ENCODE results near the gene ARL2. TPM values are rescaled to one million over a fixed set of nuclear protein-coding genes. Genes with fewer than 3 reads are reported as not detected.

ARL2 gene
- total and polyA plus RNA-seq, 2 donors (not counting 1 experiment from before 2014, with no cell fraction given) = 99.2 to 138 TPM

DNA sequence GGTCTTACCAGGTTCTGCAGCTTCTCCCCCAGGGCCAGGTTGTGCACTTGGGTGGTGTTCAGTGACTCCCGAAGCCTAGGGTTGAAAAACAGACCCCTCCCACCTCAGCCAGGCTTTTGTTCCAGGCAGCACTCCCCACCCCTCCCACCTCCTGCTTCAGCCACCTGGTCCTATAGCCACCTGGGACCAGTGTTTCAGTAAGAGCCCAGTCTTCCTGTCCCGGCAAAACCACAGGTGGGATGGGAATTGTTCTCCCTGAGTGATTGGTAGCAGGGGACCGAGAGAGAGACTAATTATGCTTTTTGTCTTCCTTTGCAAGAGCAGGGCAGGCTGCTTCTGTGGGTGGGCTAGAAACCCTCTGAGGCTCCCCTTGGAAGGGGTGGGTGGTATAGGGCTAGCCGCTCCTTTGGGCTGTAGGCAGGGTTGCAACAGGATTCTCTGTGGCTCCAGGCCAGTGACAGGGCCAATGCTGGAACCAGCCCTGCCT, 52.9 kb downstream of the ARL2 start:
- no peaks in the 10 kb centered on the region for H3K9me3 ChIP-seq (ENCODE audit: control insufficient read depth, insufficient read depth, low read depth, low read length)
- no peaks in the 10 kb centered on the region for H3K4me1 ChIP-seq (ENCODE audit: control insufficient read depth, extremely low read depth, insufficient read depth, low read length)
- H3K27ac ChIP-seq (ENCODE audit: insufficient read depth, low read length) = no peak overlapping the region
- no peak overlapping the region for H3K4me3 ChIP-seq (replicated peaks in 1 of 4; ENCODE audit: control extremely low read depth in 1 of 4, insufficient read depth in 1 of 4, low read depth in 3 of 4, low read length in 4 of 4)
- H2AFZ ChIP-seq (ENCODE audit: low read length) = no peak overlapping the region
- H3K9ac ChIP-seq (ENCODE audit: insufficient read depth, low read length) = no peak overlapping the region
- H3K36me3 ChIP-seq (ENCODE audit: control insufficient read depth, insufficient read depth, low read length) = no peaks in the 10 kb centered on the region
- TF ChIP-seq EZH2 (IDR thresholded peaks at IDR 0.05; ENCODE audit: low read length, missing control alignments) = no peak
- TF ChIP-seq, protein P1, sequence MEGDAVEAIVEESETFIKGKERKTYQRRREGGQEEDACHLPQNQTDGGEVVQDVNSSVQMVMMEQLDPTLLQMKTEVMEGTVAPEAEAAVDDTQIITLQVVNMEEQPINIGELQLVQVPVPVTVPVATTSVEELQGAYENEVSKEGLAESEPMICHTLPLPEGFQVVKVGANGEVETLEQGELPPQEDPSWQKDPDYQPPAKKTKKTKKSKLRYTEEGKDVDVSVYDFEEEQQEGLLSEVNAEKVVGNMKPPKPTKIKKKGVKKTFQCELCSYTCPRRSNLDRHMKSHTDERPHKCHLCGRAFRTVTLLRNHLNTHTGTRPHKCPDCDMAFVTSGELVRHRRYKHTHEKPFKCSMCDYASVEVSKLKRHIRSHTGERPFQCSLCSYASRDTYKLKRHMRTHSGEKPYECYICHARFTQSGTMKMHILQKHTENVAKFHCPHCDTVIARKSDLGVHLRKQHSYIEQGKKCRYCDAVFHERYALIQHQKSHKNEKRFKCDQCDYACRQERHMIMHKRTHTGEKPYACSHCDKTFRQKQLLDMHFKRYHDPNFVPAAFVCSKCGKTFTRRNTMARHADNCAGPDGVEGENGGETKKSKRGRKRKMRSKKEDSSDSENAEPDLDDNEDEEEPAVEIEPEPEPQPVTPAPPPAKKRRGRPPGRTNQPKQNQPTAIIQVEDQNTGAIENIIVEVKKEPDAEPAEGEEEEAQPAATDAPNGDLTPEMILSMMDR (conservative IDR thresholded peaks at IDR 0.05 in 1 of 2, IDR thresholded peaks at IDR 0.05 in 1 of 2; ENCODE audit: low read depth in 1 of 2, low read length in 2 of 2) = no peak
- no peaks in the 10 kb centered on the region for H3K79me2 ChIP-seq (ENCODE audit: control insufficient read depth, insufficient read depth, low read length)
- no peaks in the 10 kb centered on the region for H4K20me1 ChIP-seq (ENCODE audit: control insufficient read depth, extremely low read depth, insufficient read depth, low read length)
- DNase-seq (ENCODE audit: low read depth in 2 of 2) = no peak
- H3K27me3 ChIP-seq (ENCODE audit: control insufficient read depth, insufficient read depth, low read length) = no peaks in the 10 kb centered on the region
- H3K4me2 ChIP-seq (ENCODE audit: extremely low read depth, insufficient read depth, low read length) = no peak overlapping the region

- Histone ChIP-seq H3K4me3 (replicated peaks in 1 of 4; ENCODE audit: control extremely low read depth in 1 of 4, insufficient read depth in 1 of 4, low read depth in 3 of 4, low read length in 4 of 4) (no peak overlapping the region), H3K4me1 (ENCODE audit: control insufficient read depth, extremely low read depth, insufficient read depth, low read length) (no peaks in the 10 kb centered on the region), H3K27ac (ENCODE audit: insufficient read depth, low read length) (no peak overlapping the region), H3K27me3 (ENCODE audit: control insufficient read depth, insufficient read depth, low read length) (no peaks in the 10 kb centered on the region), H2AFZ (ENCODE audit: low read length) (no peak overlapping the region), H3K9ac (ENCODE audit: insufficient read depth, low read length) (no peak overlapping the region), H4K20me1 (ENCODE audit: control insufficient read depth, extremely low read depth, insufficient read depth, low read length) (no peaks in the 10 kb centered on the region), H3K36me3 (ENCODE audit: control insufficient read depth, insufficient read depth, low read length) (no peaks in the 10 kb centered on the region), H3K9me3 (ENCODE audit: control insufficient read depth, insufficient read depth, low read depth, low read length) (no peaks in the 10 kb centered on the region), H3K4me2 (ENCODE audit: extremely low read depth, insufficient read depth, low read length) (no peak overlapping the region), H3K79me2 (ENCODE audit: control insufficient read depth, insufficient read depth, low read length) (no peaks in the 10 kb centered on the region)
- TF ChIP-seq, protein P1 (conservative IDR thresholded peaks at IDR 0.05 in 1 of 2, IDR thresholded peaks at IDR 0.05 in 1 of 2; ENCODE audit: low read depth in 1 of 2, low read length in 2 of 2) = no peak
- no peak for TF ChIP-seq EZH2 (IDR thresholded peaks at IDR 0.05; ENCODE audit: low read length, missing control alignments)
- no peak for DNase-seq (ENCODE audit: low read depth in 2 of 2)
Measured at GRCh38 chr11:65067446-65067845, 53.5 kb downstream of the ARL2 start.

DNA sequence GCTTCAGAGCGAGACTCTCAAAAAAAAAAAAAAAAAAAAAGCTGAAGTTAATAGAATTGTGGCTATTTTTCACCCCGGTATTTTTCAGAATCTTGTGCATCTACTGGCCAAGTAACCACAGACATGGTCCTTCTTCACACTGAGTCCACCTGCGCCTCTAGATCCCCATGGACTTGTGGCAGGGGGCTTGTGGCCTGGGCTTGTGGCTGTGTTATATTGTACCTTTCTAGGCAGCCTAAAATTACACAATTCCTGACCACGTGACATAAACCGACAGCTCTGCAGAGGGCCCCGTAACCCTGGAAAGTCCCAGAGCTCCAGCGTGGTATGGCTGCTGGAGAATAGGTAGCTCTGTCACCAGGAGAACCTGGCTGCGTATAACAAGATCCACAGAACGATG, 55.3 kb downstream of the ARL2 start:
- Histone ChIP-seq H3K27me3 (ENCODE audit: control insufficient read depth, insufficient read depth, low read length) (no peaks in the 10 kb centered on the region), H3K4me2 (ENCODE audit: extremely low read depth, insufficient read depth, low read length) (no peak overlapping the region), H3K27ac (ENCODE audit: insufficient read depth, low read length) (no peak overlapping the region), H3K9ac (ENCODE audit: insufficient read depth, low read length) (no peak overlapping the region), H3K79me2 (ENCODE audit: control insufficient read depth, insufficient read depth, low read length) (no peaks in the 10 kb centered on the region), H3K4me1 (ENCODE audit: control insufficient read depth, extremely low read depth, insufficient read depth, low read length) (no peaks in the 10 kb centered on the region), H3K9me3 (ENCODE audit: control insufficient read depth, insufficient read depth, low read depth, low read length) (no peaks in the 10 kb centered on the region), H3K36me3 (ENCODE audit: control insufficient read depth, insufficient read depth, low read length) (no peaks in the 10 kb centered on the region), H2AFZ (ENCODE audit: low read length) (no peak overlapping the region), H4K20me1 (ENCODE audit: control insufficient read depth, extremely low read depth, insufficient read depth, low read length) (no peaks in the 10 kb centered on the region), H3K4me3 (replicated peaks in 1 of 4; ENCODE audit: control extremely low read depth in 1 of 4, insufficient read depth in 1 of 4, low read depth in 3 of 4, low read length in 4 of 4) (no peak overlapping the region)
- TF ChIP-seq, protein P1 (conservative IDR thresholded peaks at IDR 0.05 in 1 of 2, IDR thresholded peaks at IDR 0.05 in 1 of 2; ENCODE audit: low read depth in 1 of 2, low read length in 2 of 2) = no peak
- no peak for TF ChIP-seq EZH2 (IDR thresholded peaks at IDR 0.05; ENCODE audit: low read length, missing control alignments)
- DNase-seq (ENCODE audit: low read depth in 2 of 2) = no peak

Other genes with a start within 250 kb of the ARL2 start
- gene SF1, start 235.6 kb upstream of the ARL2 start, total RNA-seq = 62.7 and 78.9 TPM in 2 replicates
- gene SF1, start 235.6 kb upstream of the ARL2 start, polyA plus RNA-seq = 105 and 133 TPM in 2 replicates
- 4.9 and 9.2 TPM in 2 replicates for gene MAP4K2, start 210.9 kb upstream of the ARL2 start, total RNA-seq
- 6.4 and 9.2 TPM in 2 replicates for gene MAP4K2, start 210.9 kb upstream of the ARL2 start, polyA plus RNA-seq
- 12.1 and 13.7 TPM in 2 replicates for gene MEN1, start 203.6 kb upstream of the ARL2 start, total RNA-seq
- 8.9 and 14.2 TPM in 2 replicates for gene MEN1, start 203.6 kb upstream of the ARL2 start, polyA plus RNA-seq
- gene CDC42BPG, start 169.5 kb upstream of the ARL2 start, total RNA-seq = 0.33 and 0.77 TPM in 2 replicates
- 0.02 and 0.03 TPM in 2 replicates for gene CDC42BPG, start 169.5 kb upstream of the ARL2 start, polyA plus RNA-seq
- gene EHD1, start 135.5 kb upstream of the ARL2 start, total RNA-seq = 40.8 and 71.3 TPM in 2 replicates
- 240 and 248 TPM in 2 replicates for gene EHD1, start 135.5 kb upstream of the ARL2 start, polyA plus RNA-seq
- 7.4 and 9.9 TPM in 2 replicates for gene ATG2A, start 97.0 kb upstream of the ARL2 start, total RNA-seq
- gene ATG2A, start 97.0 kb upstream of the ARL2 start, polyA plus RNA-seq = 3.1 and 5.1 TPM in 2 replicates
- 6.2 and 12.1 TPM in 2 replicates for gene PPP2R5B, start 89.5 kb upstream of the ARL2 start, total RNA-seq
- gene PPP2R5B, start 89.5 kb upstream of the ARL2 start, polyA plus RNA-seq = 10.9 and 12.4 TPM in 2 replicates
- not detected in 2 replicates for gene GPHA2, start 78.3 kb upstream of the ARL2 start, total RNA-seq
- gene GPHA2, start 78.3 kb upstream of the ARL2 start, polyA plus RNA-seq = not detected in 2 replicates
- not detected in 2 replicates for gene MAJIN, start 42.1 kb upstream of the ARL2 start, total RNA-seq
- gene MAJIN, start 42.1 kb upstream of the ARL2 start, polyA plus RNA-seq = not detected in 2 replicates
- 2.1 TPM in 2 replicates for gene BATF2, start 17.2 kb upstream of the ARL2 start, total RNA-seq
- 1.0 and 1.5 TPM in 2 replicates for gene BATF2, start 17.2 kb upstream of the ARL2 start, polyA plus RNA-seq
- 11.3 and 14.4 TPM in 2 replicates for gene SNX15, start 13.3 kb downstream of the ARL2 start, total RNA-seq
- gene SNX15, start 13.3 kb downstream of the ARL2 start, polyA plus RNA-seq = 10.2 and 15.2 TPM in 2 replicates
- 8.6 and 10.0 TPM in 2 replicates for gene SAC3D1, start 27.1 kb downstream of the ARL2 start, total RNA-seq
- 3.1 and 7.1 TPM in 2 replicates for gene SAC3D1, start 27.1 kb downstream of the ARL2 start, polyA plus RNA-seq
- gene NAALADL1, start 44.4 kb downstream of the ARL2 start, total RNA-seq = 26.2 and 35.5 TPM in 2 replicates
- gene NAALADL1, start 44.4 kb downstream of the ARL2 start, polyA plus RNA-seq = 14.8 and 14.9 TPM in 2 replicates
- gene CDCA5, start 69.9 kb downstream of the ARL2 start, total RNA-seq = 0.26 and 3.0 TPM in 2 replicates
- 4.6 and 18.1 TPM in 2 replicates for gene CDCA5, start 69.9 kb downstream of the ARL2 start, polyA plus RNA-seq
- 31.1 and 36.0 TPM in 2 replicates for gene ZFPL1, start 70.1 kb downstream of the ARL2 start, total RNA-seq
- 30.8 and 37.6 TPM in 2 replicates for gene ZFPL1, start 70.1 kb downstream of the ARL2 start, polyA plus RNA-seq
- 144 and 171 TPM in 2 replicates for gene VPS51, start 82.1 kb downstream of the ARL2 start, total RNA-seq
- gene VPS51, start 82.1 kb downstream of the ARL2 start, polyA plus RNA-seq = 22.0 and 27.0 TPM in 2 replicates
- gene TM7SF2, start 97.7 kb downstream of the ARL2 start, total RNA-seq = 30.0 and 89.5 TPM in 2 replicates
- 11.7 and 16.9 TPM in 2 replicates for gene TM7SF2, start 97.7 kb downstream of the ARL2 start, polyA plus RNA-seq
- 12.8 and 13.2 TPM in 2 replicates for gene ZNHIT2, start 103.5 kb downstream of the ARL2 start, total RNA-seq
- 1.4 and 1.7 TPM in 2 replicates for gene ZNHIT2, start 103.5 kb downstream of the ARL2 start, polyA plus RNA-seq
- gene FAU, start 108.0 kb downstream of the ARL2 start, total RNA-seq = 336 and 338 TPM in 2 replicates
- gene FAU, start 108.0 kb downstream of the ARL2 start, polyA plus RNA-seq = 256 and 290 TPM in 2 replicates
- gene MRPL49, start 108.2 kb downstream of the ARL2 start, total RNA-seq = 46.2 and 70.8 TPM in 2 replicates
- 55.5 and 60.8 TPM in 2 replicates for gene MRPL49, start 108.2 kb downstream of the ARL2 start, polyA plus RNA-seq
- 13.6 and 15.5 TPM in 2 replicates for gene SYVN1, start 120.4 kb downstream of the ARL2 start, total RNA-seq
- 25.2 and 30.4 TPM in 2 replicates for gene SYVN1, start 120.4 kb downstream of the ARL2 start, polyA plus RNA-seq
- gene SPDYC, start 156.1 kb downstream of the ARL2 start, total RNA-seq = not detected in 2 replicates
- gene SPDYC, start 156.1 kb downstream of the ARL2 start, polyA plus RNA-seq = not detected in 2 replicates
- gene CAPN1, start 167.8 kb downstream of the ARL2 start, total RNA-seq = 58.0 and 94.5 TPM in 2 replicates
- gene CAPN1, start 167.8 kb downstream of the ARL2 start, polyA plus RNA-seq = 70.3 and 111 TPM in 2 replicates
- gene POLA2, start 247.8 kb downstream of the ARL2 start, total RNA-seq = 1.0 and 2.8 TPM in 2 replicates
- 9.8 and 33.6 TPM in 2 replicates for gene POLA2, start 247.8 kb downstream of the ARL2 start, polyA plus RNA-seq